CD4-positive, alpha-beta T cell treated with Interleukin-6 for 4 hours (primary cell): ENCODE data around the gene MIA3.
"Not testable (repeated sequence)": the region's sequence is repeated elsewhere in the genome, so short reads cannot be mapped to it uniquely, and the experiment has no call there.

Experiments used
- DNase-seq: peaks from one replicate; pipeline ENCODE4 v3.0.0-alpha.2; 2020; ENCODE audit warnings: mixed read lengths

The MIA3 gene

GRCh38 chr1:222665964-222666363 lies 48.1 kb downstream of the MIA3 start:
- no peak for DNase-seq

DNA sequence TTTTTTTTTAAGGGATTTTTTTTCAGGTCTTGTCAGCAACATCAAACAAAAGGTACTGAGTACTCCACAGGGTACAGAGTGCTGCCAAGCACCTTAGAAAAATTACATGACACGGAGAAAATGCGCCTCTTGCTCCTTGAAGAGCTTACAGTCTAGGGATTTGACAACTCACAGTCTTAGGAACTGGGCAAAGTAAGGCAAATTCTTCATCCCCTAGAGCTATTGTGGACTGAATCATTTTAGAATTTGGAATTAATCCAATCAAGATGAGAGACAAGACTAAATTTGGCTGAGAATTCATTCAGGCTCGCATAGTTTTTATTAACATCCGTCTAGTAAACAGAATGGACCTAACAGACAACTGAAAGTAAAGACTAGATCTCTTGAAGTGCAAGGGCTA lies 50.3 kb downstream of the MIA3 start:
- DNase-seq, result not testable (repeated sequence)

GRCh38 chr1:222669107-222669506 lies 51.2 kb downstream of the MIA3 start:
- not testable (repeated sequence) for DNase-seq

- no peak for DNase-seq
These were observed 52.2 kb downstream of the MIA3 start for GRCh38 chr1:222670110-222670509.

DNA sequence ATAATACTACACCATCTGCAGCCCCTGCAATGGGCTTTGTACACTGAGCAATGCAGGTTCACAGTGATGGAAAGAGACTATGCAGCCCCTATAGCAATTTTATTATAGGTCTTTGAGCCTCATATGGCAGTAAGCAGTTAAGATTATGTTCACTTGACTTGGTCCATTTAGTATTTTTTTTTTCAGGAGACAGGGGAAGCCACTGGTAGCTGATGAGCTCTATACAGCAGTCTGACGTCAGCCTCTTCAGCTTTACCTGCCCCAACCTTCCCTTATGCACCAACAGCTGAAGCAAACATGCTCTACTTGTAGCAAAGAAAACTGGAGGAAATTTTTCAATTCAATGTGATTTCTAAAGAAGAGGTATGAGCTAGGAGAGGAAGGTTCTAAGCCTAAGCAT lies 62.2 kb downstream of the MIA3 start:
- no peak for DNase-seq

- no peak for DNase-seq
These were observed 73.1 kb downstream of the MIA3 start for GRCh38 chr1:222691016-222691415.

DNA sequence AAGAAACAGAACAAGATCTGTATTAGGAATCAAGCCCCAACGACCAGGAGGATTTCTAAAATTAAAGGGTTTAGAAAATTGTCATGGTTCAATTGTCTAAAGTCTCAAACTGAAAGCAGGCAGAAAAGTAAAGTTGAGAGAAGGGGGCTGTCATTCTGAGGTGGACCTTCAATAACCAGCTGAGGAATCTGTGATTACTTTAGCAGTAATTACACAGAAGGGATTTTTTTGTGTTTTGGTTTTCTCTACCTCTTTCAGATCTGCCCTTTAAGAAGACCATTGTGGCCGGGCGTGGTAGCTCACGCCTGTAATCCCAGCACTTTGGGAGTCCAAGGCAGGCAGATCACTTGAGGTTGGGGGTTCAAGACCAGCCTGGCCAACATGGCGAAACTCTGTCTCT lies 77.0 kb downstream of the MIA3 start:
- DNase-seq, result no peak

- DNase-seq, result no peak
These were observed 78.8 kb downstream of the MIA3 start for GRCh38 chr1:222696741-222697140.

DNA sequence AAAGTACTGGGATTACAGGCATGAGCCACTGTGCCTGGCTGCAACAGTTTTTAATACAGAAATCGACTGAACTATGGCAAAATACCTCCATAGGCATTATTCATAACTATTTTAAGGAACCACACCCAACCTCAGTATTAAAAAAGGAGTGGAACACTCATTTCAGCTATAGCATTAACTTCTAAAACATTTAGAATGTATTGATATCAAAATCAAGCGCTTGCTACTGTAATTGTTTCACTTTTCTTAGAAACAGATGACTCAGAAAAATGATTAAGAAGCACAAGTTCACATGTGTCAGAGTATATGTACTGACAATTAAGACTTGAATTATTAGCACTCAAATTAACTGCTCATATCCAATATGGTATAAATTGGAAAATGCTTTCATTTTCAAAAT lies 79.3 kb downstream of the MIA3 start:
- no peak for DNase-seq

DNA sequence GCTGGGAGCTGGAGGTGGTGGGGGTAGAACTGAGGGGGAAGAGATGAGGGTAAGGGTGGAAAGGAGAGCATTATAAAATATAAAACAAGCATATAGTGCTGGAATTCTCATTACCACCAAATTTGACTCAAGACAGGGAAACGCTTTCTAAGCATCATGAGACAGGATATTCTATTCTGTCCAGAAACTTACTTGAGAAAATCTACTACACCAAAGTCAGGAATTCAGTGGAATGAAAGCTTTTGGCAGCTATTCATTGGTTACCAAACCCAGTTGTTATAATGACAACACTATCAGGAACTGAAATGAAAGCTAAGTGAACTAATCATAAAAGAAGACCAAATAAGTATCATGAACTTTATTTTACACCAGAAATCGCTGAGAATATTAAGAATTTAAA lies 79.9 kb downstream of the MIA3 start:
- no peak for DNase-seq

DNA sequence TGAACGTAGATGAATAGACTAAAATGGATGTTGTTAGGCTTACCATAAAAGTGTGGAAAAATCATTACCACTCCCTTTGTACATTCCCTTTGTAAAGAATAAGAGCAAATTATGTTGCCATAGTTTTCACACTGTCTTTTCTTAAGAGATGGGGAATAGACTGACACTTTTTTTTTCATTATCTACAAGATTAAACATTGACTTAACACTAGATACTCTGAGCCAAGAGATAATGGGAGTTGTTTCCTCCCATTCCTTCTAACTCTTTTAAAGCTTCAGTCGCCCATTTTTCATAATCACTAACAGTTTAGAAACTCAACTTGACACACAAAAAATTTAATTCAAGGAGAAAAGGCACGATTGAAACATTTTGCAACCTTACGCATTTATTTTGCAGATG lies 84.3 kb downstream of the MIA3 start:
- DNase-seq, result no peak

GRCh38 chr1:222704260-222704659 lies 86.4 kb downstream of the MIA3 start:
- DNase-seq, result no peak

DNA sequence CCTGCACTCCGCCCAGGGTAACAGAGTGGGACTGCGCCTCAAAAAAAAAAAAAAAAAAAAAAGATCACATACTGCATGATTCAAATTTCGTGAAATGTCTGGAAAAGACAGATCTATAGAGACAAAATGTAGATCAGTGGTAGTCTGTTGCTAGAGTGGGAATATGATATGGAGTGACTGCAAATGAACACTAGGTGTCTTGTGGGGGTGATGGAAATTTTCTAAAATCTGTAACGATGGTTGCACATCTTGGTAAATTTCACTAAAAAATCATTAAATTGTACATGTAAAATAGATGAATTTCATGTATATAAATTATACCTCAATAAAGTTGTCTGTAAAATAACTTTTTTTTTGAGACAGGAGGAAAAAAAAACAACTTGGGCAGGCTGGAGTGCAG lies 88.9 kb downstream of the MIA3 start:
- DNase-seq, result no peak

GRCh38 chr1:222709700-222710153 lies 91.8 kb downstream of the MIA3 start:
- DNase-seq, result no peak

GRCh38 chr1:222711319-222712252 lies 93.7 kb downstream of the MIA3 start:
- DNase-seq, result peak; percentile 78

GRCh38 chr1:222712253-222713090 lies 94.6 kb downstream of the MIA3 start, which contains the start of the genes AIDA and BROX:
AIDA (minus strand) TSS chr1:222712491; CDS start chr1:222712317, 174 bp downstream.
BROX (plus strand) TSS chr1:222712564; CDS start chr1:222715700, 3,136 bp downstream.
- DNase-seq, result peak; percentile 97

DNA sequence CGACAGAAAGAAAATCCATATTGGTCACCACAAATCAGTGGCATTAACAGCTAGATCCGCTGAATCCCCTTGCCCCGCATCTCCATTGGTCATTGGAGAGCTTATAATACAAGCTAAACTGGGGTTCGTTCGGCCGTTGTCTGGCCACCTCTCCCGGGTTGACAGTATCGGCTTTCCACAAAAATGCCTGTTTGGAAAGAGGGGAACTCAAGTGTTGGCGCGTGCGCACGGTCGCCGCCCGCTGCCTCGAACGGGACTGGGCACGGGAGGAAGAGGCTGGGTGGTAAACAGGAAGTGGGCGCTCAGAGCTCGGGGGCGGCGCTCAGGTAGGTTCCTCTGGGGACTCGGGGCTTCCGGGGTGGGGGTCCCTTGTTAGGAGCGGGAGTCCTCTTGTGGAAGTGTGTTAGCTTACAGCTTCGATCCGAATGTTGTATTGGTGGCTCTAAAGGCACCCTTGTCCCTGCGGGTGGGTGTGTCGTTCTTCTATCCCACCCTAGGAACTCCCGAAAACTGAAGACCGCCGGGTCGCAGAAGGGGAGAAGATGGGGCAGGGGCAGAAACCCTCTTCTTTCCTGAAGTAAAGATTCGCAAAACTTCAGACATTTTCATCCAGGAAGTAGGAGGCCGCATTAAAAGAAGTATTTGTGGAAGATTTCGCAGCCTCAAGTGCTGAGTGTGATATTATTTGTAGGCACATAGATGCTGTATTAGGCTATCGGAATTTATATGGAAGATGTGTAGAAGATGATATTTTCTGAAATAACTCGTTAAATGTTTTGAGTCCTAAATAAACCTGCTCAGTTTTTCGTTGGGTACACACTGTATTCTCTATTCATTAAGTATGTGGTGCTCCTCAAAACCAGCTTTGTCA lies 95.4 kb downstream of the MIA3 start:
- peak; percentile 96 for DNase-seq

DNA sequence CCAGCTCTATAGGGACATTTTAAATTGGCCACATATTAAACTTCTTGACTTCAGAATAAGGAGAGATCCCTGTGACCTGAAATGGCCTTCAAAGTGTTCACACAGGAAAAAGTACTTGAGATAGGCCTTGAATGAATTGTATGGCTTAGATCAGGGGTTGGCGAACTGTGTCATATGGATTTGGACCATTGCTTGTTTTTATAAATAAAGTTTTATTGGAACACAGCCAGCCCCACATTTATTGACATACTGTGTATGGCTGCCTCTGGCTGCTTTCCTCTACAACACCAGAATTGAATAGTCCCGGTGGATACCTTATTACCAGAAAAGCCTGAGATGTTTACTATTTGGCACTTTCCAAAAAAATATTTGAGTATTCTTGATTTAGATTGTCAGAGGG lies 98.5 kb downstream of the MIA3 start:
- DNase-seq, result no peak
